C4-2B (cell line): ENCODE results near the gene EFCAB6.
A peak's percentile ranks its signal among the peaks of the same experiment; 100 is the strongest.

ENCODE experiments used
- H3K27ac ChIP-seq: fragments of 450-650 bp; 2 replicates; pipeline ENCODE4 v1.5.1; 2017
- CTCF ChIP-seq: fragments of 450-650 bp; conservative IDR thresholded peaks from 2 replicates; pipeline ENCODE4 v1.5.1; 2017; ENCODE audit warnings: mild to moderate bottlenecking
- ZFX ChIP-seq: fragments of 450-650 bp; IDR thresholded peaks from 2 replicates; pipeline ENCODE4 v1.6.1; 2017

Gene EFCAB6

GRCh38 chr22:43812149-43812842 lies at the start of gene EFCAB6:
EFCAB6 (minus strand) TSS chr22:43812305; CDS start chr22:43782318, 29,987 bp downstream.
- TF ChIP-seq CTCF (no peak), ZFX (peak; percentile 88)
- H3K27ac ChIP-seq: peak within 1 kb of the TSS; percentile 85

GRCh38 chr22:43861529-43861928 lies 49.4 kb upstream of the EFCAB6 start:
- no peak overlapping the region for H3K27ac ChIP-seq

GRCh38 chr22:43860831-43861230 lies 48.7 kb upstream of the EFCAB6 start:
- H3K27ac ChIP-seq: no peak overlapping the region
- TF ChIP-seq ZFX: no peak
- no peak for TF ChIP-seq CTCF

More at GRCh38 chr22:43861529-43861928, 49.4 kb upstream of the EFCAB6 start:
- no peak for TF ChIP-seq ZFX
- TF ChIP-seq CTCF: no peak

- no peak for TF ChIP-seq CTCF
- no peak for TF ChIP-seq ZFX
- H3K27ac ChIP-seq: no peak overlapping the region
Observed at GRCh38 chr22:43860126-43860525, 48.0 kb upstream of the EFCAB6 start.

- H3K27ac ChIP-seq: no peak overlapping the region
- no peak for TF ChIP-seq CTCF
- TF ChIP-seq ZFX: no peak
Observed at GRCh38 chr22:43859621-43860020, 47.5 kb upstream of the EFCAB6 start.

- TF ChIP-seq ZFX (no peak), CTCF (no peak)
- H3K27ac ChIP-seq: no peak overlapping the region
Observed at GRCh38 chr22:43859176-43859575, 47.1 kb upstream of the EFCAB6 start.

- no peak overlapping the region for H3K27ac ChIP-seq
- TF ChIP-seq CTCF: no peak
- TF ChIP-seq ZFX: no peak
Observed at GRCh38 chr22:43858156-43858895, 46.2 kb upstream of the EFCAB6 start.
